ENCODE data around the gene LYVE1.

Gene LYVE1

GRCh38 chr11:10538924-10539323 lies 29.5 kb downstream of the LYVE1 start:
- peaks cover 2% of the 10 kb centered on the region for H3K36me3 Mint-ChIP-seq (ENCODE audit: low read depth)
- H3K4me1 Mint-ChIP-seq (ENCODE audit: low read depth) = peaks cover 14% of the 10 kb centered on the region
- peaks cover 1% of the 10 kb centered on the region for H3K9me3 Mint-ChIP-seq
- intact Hi-C loops (cut with micrococcal nuclease) = no loop called here
- H3K4me3 Mint-ChIP-seq = no peak overlapping the region
- no peaks in the 10 kb centered on the region for H3K27me3 Mint-ChIP-seq
- no peak overlapping the region for H3K27ac Mint-ChIP-seq

- peaks cover 11% of the 10 kb centered on the region for H3K36me3 Mint-ChIP-seq (ENCODE audit: low read depth)
- intact Hi-C loops (cut with micrococcal nuclease) = no loop called here
- no peaks in the 10 kb centered on the region for H3K27me3 Mint-ChIP-seq
- no peaks in the 10 kb centered on the region for H3K9me3 Mint-ChIP-seq
- peaks cover 14% of the 10 kb centered on the region for H3K4me1 Mint-ChIP-seq (ENCODE audit: low read depth)
- H3K27ac Mint-ChIP-seq = no peak overlapping the region
- no peak overlapping the region for H3K4me3 Mint-ChIP-seq
Observed at GRCh38 chr11:10537600-10537999, 30.9 kb downstream of the LYVE1 start.

- Mint-ChIP-seq H3K27me3 (no peaks in the 10 kb centered on the region), H3K4me1 (ENCODE audit: low read depth) (peaks cover 6% of the 10 kb centered on the region), H3K9me3 (no peaks in the 10 kb centered on the region), H3K27ac (no peak overlapping the region), H3K36me3 (ENCODE audit: low read depth) (peaks cover 35% of the 10 kb centered on the region), H3K4me3 (no peak overlapping the region)
- intact Hi-C loops (cut with micrococcal nuclease) = no loop called here
Observed at GRCh38 chr11:10534316-10534715, 34.1 kb downstream of the LYVE1 start.

- H3K9me3 Mint-ChIP-seq = no peaks in the 10 kb centered on the region
- no peak overlapping the region for H3K4me3 Mint-ChIP-seq
- peaks cover 43% of the 10 kb centered on the region for H3K36me3 Mint-ChIP-seq (ENCODE audit: low read depth)
- H3K27me3 Mint-ChIP-seq = no peaks in the 10 kb centered on the region
- intact Hi-C loops (cut with micrococcal nuclease) = no loop called here
- H3K27ac Mint-ChIP-seq = no peak overlapping the region
- peaks cover 6% of the 10 kb centered on the region for H3K4me1 Mint-ChIP-seq (ENCODE audit: low read depth)
Observed at GRCh38 chr11:10533323-10533722, 35.1 kb downstream of the LYVE1 start.

- Mint-ChIP-seq H3K27me3 (no peaks in the 10 kb centered on the region), H3K4me3 (no peak overlapping the region), H3K27ac (no peak overlapping the region), H3K36me3 (ENCODE audit: low read depth) (peaks cover 45% of the 10 kb centered on the region), H3K9me3 (no peaks in the 10 kb centered on the region), H3K4me1 (ENCODE audit: low read depth) (peaks cover 8% of the 10 kb centered on the region)
- intact Hi-C loops (cut with micrococcal nuclease) = no loop called here
Observed at GRCh38 chr11:10532526-10532925, 35.9 kb downstream of the LYVE1 start.

GRCh38 chr11:10529279-10529678 lies 39.2 kb downstream of the LYVE1 start:
- peaks cover 9% of the 10 kb centered on the region for H3K4me1 Mint-ChIP-seq (ENCODE audit: low read depth)
- no peaks in the 10 kb centered on the region for H3K9me3 Mint-ChIP-seq
- intact Hi-C loops (cut with micrococcal nuclease) = no loop called here
- H3K27ac Mint-ChIP-seq = no peak overlapping the region
- H3K36me3 Mint-ChIP-seq (ENCODE audit: low read depth) = peaks cover 77% of the 10 kb centered on the region
- H3K4me3 Mint-ChIP-seq = no peak overlapping the region
- H3K27me3 Mint-ChIP-seq = no peaks in the 10 kb centered on the region

GRCh38 chr11:10528121-10528520 lies 40.3 kb downstream of the LYVE1 start:
- Mint-ChIP-seq H3K4me1 (ENCODE audit: low read depth) (peaks cover 9% of the 10 kb centered on the region), H3K27me3 (no peaks in the 10 kb centered on the region), H3K36me3 (ENCODE audit: low read depth) (peaks cover 80% of the 10 kb centered on the region), H3K9me3 (no peaks in the 10 kb centered on the region), H3K4me3 (no peak overlapping the region), H3K27ac (no peak overlapping the region)
- intact Hi-C loops (cut with micrococcal nuclease) = no loop called here

- Mint-ChIP-seq H3K4me3 (no peak overlapping the region), H3K36me3 (ENCODE audit: low read depth) (peaks cover 74% of the 10 kb centered on the region), H3K9me3 (no peaks in the 10 kb centered on the region), H3K4me1 (ENCODE audit: low read depth) (peaks cover 9% of the 10 kb centered on the region), H3K27ac (no peak overlapping the region), H3K27me3 (no peaks in the 10 kb centered on the region)
- intact Hi-C loops (cut with micrococcal nuclease) = no loop called here
Observed at GRCh38 chr11:10526974-10527918, 41.2 kb downstream of the LYVE1 start.

GRCh38 chr11:10524471-10524870 lies 44.0 kb downstream of the LYVE1 start:
- Mint-ChIP-seq H3K27ac (no peak overlapping the region), H3K9me3 (no peaks in the 10 kb centered on the region), H3K36me3 (ENCODE audit: low read depth) (peaks cover 73% of the 10 kb centered on the region), H3K4me1 (ENCODE audit: low read depth) (peaks cover 9% of the 10 kb centered on the region), H3K27me3 (no peaks in the 10 kb centered on the region), H3K4me3 (no peak overlapping the region)
- intact Hi-C loops (cut with micrococcal nuclease) = no loop called here

GRCh38 chr11:10522921-10523320 lies 45.5 kb downstream of the LYVE1 start:
- Mint-ChIP-seq H3K9me3 (no peaks in the 10 kb centered on the region), H3K27me3 (no peaks in the 10 kb centered on the region), H3K36me3 (ENCODE audit: low read depth) (peaks cover 63% of the 10 kb centered on the region), H3K4me1 (ENCODE audit: low read depth) (peaks cover 9% of the 10 kb centered on the region), H3K4me3 (no peak overlapping the region), H3K27ac (no peak overlapping the region)
- intact Hi-C loops (cut with micrococcal nuclease) = no loop called here

- Mint-ChIP-seq H3K9me3 (no peaks in the 10 kb centered on the region), H3K4me1 (ENCODE audit: low read depth) (peaks cover 5% of the 10 kb centered on the region), H3K4me3 (no peak overlapping the region), H3K27me3 (no peaks in the 10 kb centered on the region), H3K36me3 (ENCODE audit: low read depth) (peaks cover 63% of the 10 kb centered on the region), H3K27ac (no peak overlapping the region)
- intact Hi-C loops (cut with micrococcal nuclease) = no loop called here
Observed at GRCh38 chr11:10522276-10522675, 46.2 kb downstream of the LYVE1 start.

GRCh38 chr11:10520562-10520961 lies 47.9 kb downstream of the LYVE1 start:
- Mint-ChIP-seq H3K36me3 (ENCODE audit: low read depth) (peaks cover 60% of the 10 kb centered on the region), H3K27me3 (no peaks in the 10 kb centered on the region), H3K27ac (no peak overlapping the region), H3K9me3 (no peaks in the 10 kb centered on the region), H3K4me3 (no peak overlapping the region), H3K4me1 (ENCODE audit: low read depth) (no peaks in the 10 kb centered on the region)
- intact Hi-C loops (cut with micrococcal nuclease) = no loop called here

GRCh38 chr11:10519630-10520029 lies 48.8 kb downstream of the LYVE1 start:
- Mint-ChIP-seq H3K4me1 (ENCODE audit: low read depth) (no peaks in the 10 kb centered on the region), H3K27me3 (no peaks in the 10 kb centered on the region), H3K9me3 (no peaks in the 10 kb centered on the region), H3K36me3 (ENCODE audit: low read depth) (peaks cover 59% of the 10 kb centered on the region), H3K27ac (no peak overlapping the region), H3K4me3 (no peak overlapping the region)
- intact Hi-C loops (cut with micrococcal nuclease) = no loop called here

GRCh38 chr11:10518891-10519290 lies 49.6 kb downstream of the LYVE1 start:
- Mint-ChIP-seq H3K9me3 (no peaks in the 10 kb centered on the region), H3K27ac (no peak overlapping the region), H3K27me3 (no peaks in the 10 kb centered on the region), H3K36me3 (ENCODE audit: low read depth) (peaks cover 56% of the 10 kb centered on the region), H3K4me3 (no peak overlapping the region), H3K4me1 (ENCODE audit: low read depth) (no peaks in the 10 kb centered on the region)
- intact Hi-C loops (cut with micrococcal nuclease) = no loop called here

- intact Hi-C loops (cut with micrococcal nuclease) = no loop called here
- Mint-ChIP-seq H3K27me3 (no peaks in the 10 kb centered on the region), H3K4me1 (ENCODE audit: low read depth) (no peaks in the 10 kb centered on the region), H3K27ac (no peak overlapping the region), H3K9me3 (no peaks in the 10 kb centered on the region), H3K4me3 (no peak overlapping the region), H3K36me3 (ENCODE audit: low read depth) (peaks cover 52% of the 10 kb centered on the region)
Observed at GRCh38 chr11:10518123-10518522, 50.3 kb downstream of the LYVE1 start.

All from dendritic cell treated with granulocyte-macrophage colony-stimulating factor and Interleukin-4, amounts not matched to agents 40 ng/mL and 50 ng/mL, for 4 days (primary cell).